ENCODE results near the gene SLC37A2. TPM values are rescaled to one million over a fixed set of nuclear protein-coding genes. Genes with fewer than 3 reads are reported as not detected.

Gene SLC37A2
- total RNA-seq, 1 experiment from 2014 or later, result 10.2 TPM

GRCh38 chr11:125069796-125070195 lies 6.7 kb downstream of the SLC37A2 start:
- intact Hi-C loops (cut with micrococcal nuclease), result no loop called here
- Histone ChIP-seq H3K9ac (ENCODE audit: low read length) (peak overlapping the region; percentile 33; the same call in 1 of the 2 replicates), H3K27me3 (ENCODE audit: low read length) (no peaks in the 10 kb centered on the region), H3K9me3 (ENCODE audit: low read length) (no peaks in the 10 kb centered on the region), H3K79me2 (ENCODE audit: low read length) (no peaks in the 10 kb centered on the region), H2AFZ (ENCODE audit: low read length) (peak overlapping the region; percentile 11), H3K9me2 (replicated peaks; ENCODE audit: low read length) (no peaks in the 10 kb centered on the region), H3K4me2 (ENCODE audit: low read length) (peak overlapping the region; percentile 42), H4K20me1 (ENCODE audit: low read length) (no peaks in the 10 kb centered on the region), H3K36me3 (ENCODE audit: low read depth, low read length) (no peaks in the 10 kb centered on the region), H3F3A (ENCODE audit: low read length, unreplicated experiment) (no peaks in the 10 kb centered on the region), H3K27ac (ENCODE audit: low read length) (peak overlapping the region; percentile 70), H3K4me1 (ENCODE audit: insufficient read depth, low read length) (peaks cover 33% of the 10 kb centered on the region), H3K4me3 (ENCODE audit: low read length) (no peak overlapping the region)
- ATAC-seq (peak; percentile 37), DNase-seq (peak; percentile 66)
- TF ChIP-seq EZH2phosphoT487 (IDR thresholded peaks at IDR 0.05; ENCODE audit: borderline replicate concordance, low read length) (no peak), EZH2 (IDR thresholded peaks at IDR 0.05; ENCODE audit: low read length, unreplicated experiment) (no peak), CTCF (conservative IDR thresholded peaks at IDR 0.05; ENCODE audit: low read depth, low read length) (no peak)
- BruUV-seq (replicated peaks), result no TSS peak
- POLR2A ChIA-PET (ENCODE audit: unreplicated experiment), result interaction anchor here (0.6 kb wide), 2 partner anchors 13 to 172 kb away, joined by 3 to 4 read pairs; no protein-coding TSS in a partner anchor
- CTCF ChIA-PET, result interaction anchor here (1.0 kb wide), 1 partner anchor 276 kb away, joined by 6 read pairs; no protein-coding TSS in a partner anchor

- Histone ChIP-seq H3K4me2 (ENCODE audit: low read length) (peak overlapping the region; percentile 42), H3K27ac (ENCODE audit: low read length) (peak overlapping the region; percentile 70), H3K9ac (ENCODE audit: low read length) (peak overlapping the region; percentile 33), H3K9me3 (ENCODE audit: low read length) (no peaks in the 10 kb centered on the region), H3K9me2 (replicated peaks; ENCODE audit: low read length) (no peaks in the 10 kb centered on the region), H3K4me1 (ENCODE audit: insufficient read depth, low read length) (peaks cover 38% of the 10 kb centered on the region), H2AFZ (ENCODE audit: low read length) (peak overlapping the region; percentile 25; the same call in 1 of the 2 replicates), H3K36me3 (ENCODE audit: low read depth, low read length) (no peaks in the 10 kb centered on the region), H3K4me3 (ENCODE audit: low read length) (no peak overlapping the region), H4K20me1 (ENCODE audit: low read length) (no peaks in the 10 kb centered on the region), H3K79me2 (ENCODE audit: low read length) (no peaks in the 10 kb centered on the region), H3F3A (ENCODE audit: low read length, unreplicated experiment) (no peaks in the 10 kb centered on the region), H3K27me3 (ENCODE audit: low read length) (no peaks in the 10 kb centered on the region)
- BruUV-seq (replicated peaks), result no TSS peak
- no peak for TF ChIP-seq EZH2 (IDR thresholded peaks at IDR 0.05; ENCODE audit: low read length, unreplicated experiment)
- no peak for TF ChIP-seq EZH2phosphoT487 (IDR thresholded peaks at IDR 0.05; ENCODE audit: borderline replicate concordance, low read length)
- no peak for TF ChIP-seq CTCF (conservative IDR thresholded peaks at IDR 0.05; ENCODE audit: low read depth, low read length)
- intact Hi-C loops (cut with micrococcal nuclease), result no loop called here
- DNase-seq (peak; percentile 87), ATAC-seq (peak; percentile 91)
- CTCF ChIA-PET, result interaction anchor here (1.0 kb wide), 1 partner anchor 275 kb away, joined by 6 read pairs; no protein-coding TSS in a partner anchor
- POLR2A ChIA-PET (ENCODE audit: unreplicated experiment), result interaction anchor here (1.1 kb wide), 1 partner anchor 12 kb away, joined by 6 read pairs; no protein-coding TSS in a partner anchor
Observed at GRCh38 chr11:125070699-125071254, 7.7 kb downstream of the SLC37A2 start.

- TF ChIP-seq EZH2phosphoT487 (IDR thresholded peaks at IDR 0.05; ENCODE audit: borderline replicate concordance, low read length) (no peak), EZH2 (IDR thresholded peaks at IDR 0.05; ENCODE audit: low read length, unreplicated experiment) (no peak), CTCF (conservative IDR thresholded peaks at IDR 0.05; ENCODE audit: low read depth, low read length) (no peak)
Observed at GRCh38 chr11:125071435-125071834, 8.3 kb downstream of the SLC37A2 start.

More at GRCh38 chr11:125071435-125071834, 8.3 kb downstream of the SLC37A2 start:
- POLR2A ChIA-PET (ENCODE audit: unreplicated experiment), result interaction anchor here (1.1 kb wide), 1 partner anchor 11 kb away, joined by 6 read pairs; no protein-coding TSS in a partner anchor
- BruUV-seq (replicated peaks), result no TSS peak
- Histone ChIP-seq H3K36me3 (ENCODE audit: low read depth, low read length) (no peaks in the 10 kb centered on the region), H3F3A (ENCODE audit: low read length, unreplicated experiment) (no peaks in the 10 kb centered on the region), H3K4me3 (ENCODE audit: low read length) (no peak overlapping the region), H3K4me2 (ENCODE audit: low read length) (peak overlapping the region; percentile 42), H3K4me1 (ENCODE audit: insufficient read depth, low read length) (peaks cover 40% of the 10 kb centered on the region), H3K9ac (ENCODE audit: low read length) (peak overlapping the region; percentile 11; the same call in 1 of the 2 replicates), H3K9me2 (replicated peaks; ENCODE audit: low read length) (no peaks in the 10 kb centered on the region), H4K20me1 (ENCODE audit: low read length) (no peaks in the 10 kb centered on the region), H3K9me3 (ENCODE audit: low read length) (no peaks in the 10 kb centered on the region), H2AFZ (ENCODE audit: low read length) (peak overlapping the region; percentile 25; the same call in 1 of the 2 replicates), H3K79me2 (ENCODE audit: low read length) (no peaks in the 10 kb centered on the region), H3K27me3 (ENCODE audit: low read length) (no peaks in the 10 kb centered on the region), H3K27ac (ENCODE audit: low read length) (peak overlapping the region; percentile 70)
- ATAC-seq, result peak; percentile 11; the same call in 1 of the 2 replicates
- CTCF ChIA-PET, result no interaction called here
- intact Hi-C loops (cut with micrococcal nuclease), result no loop called here
- peak; percentile 62 for DNase-seq

Measured in PC-3 (cell line).